CD14-positive monocyte (primary cell): Measurements from ENCODE around the gene IKBIP. TPM values are rescaled to one million over a fixed set of nuclear protein-coding genes. Genes with fewer than 3 reads are reported as not detected.
A peak's percentile ranks its signal among the peaks of the same experiment; 100 is the strongest.

Experiments used
- DNase-seq, 3 donors: peaks; one replicate each; pipeline ENCODE4 v3.0.0-alpha.2; 2011 to 2022
- H2AFZ ChIP-seq: 2 replicates; pipeline ENCODE4 v1.6.0; 2012; ENCODE audit warnings: mild to moderate bottlenecking, low read depth, low read length, inconsistent platforms; ENCODE audit not compliant: insufficient read depth, poor library complexity, severe bottlenecking
- H3K27ac ChIP-seq, 2 donors: 1 replicate in 1 of 2; 2 replicates in 1 of 2; pipeline ENCODE4 v1.5.1; 2012 to 2013; ENCODE audit warnings: low read length in 2 of 2, control low read depth in 1 of 2, inconsistent platforms in 1 of 2, low read depth in 1 of 2, mild to moderate bottlenecking in 1 of 2
- H3K27me3 ChIP-seq, 2 donors: one replicate each; pipeline versions ENCODE4 v1.6.0 to v1.6.1; 2011 to 2013; ENCODE audit warnings: low read length in 2 of 2; ENCODE audit not compliant: control insufficient read depth in 2 of 2, insufficient read depth in 2 of 2
- H3K36me3 ChIP-seq, 2 donors: replicated peaks in 1 of 2; 1 replicate in 1 of 2; 2 replicates in 1 of 2; pipeline versions ENCODE4 v1.5.1 to v1.6.1; 2012 to 2013; ENCODE audit warnings: low read length in 2 of 2, control low read depth in 1 of 2, inconsistent platforms in 1 of 2, mild to moderate bottlenecking in 1 of 2; ENCODE audit not compliant: insufficient read depth in 2 of 2, control insufficient read depth in 1 of 2
- H3K4me1 ChIP-seq, 2 donors: 1 replicate in 1 of 2; 2 replicates in 1 of 2; pipeline versions ENCODE4 v1.5.1 to v1.6.1; 2012 to 2013; ENCODE audit warnings: low read length in 2 of 2, control low read depth in 1 of 2, inconsistent platforms in 1 of 2, mild to moderate bottlenecking in 1 of 2, moderate library complexity in 1 of 2; ENCODE audit not compliant: insufficient read depth in 2 of 2, control insufficient read depth in 1 of 2
- H3K4me2 ChIP-seq: replicated peaks from 2 replicates; pipeline ENCODE3; 2012; ENCODE audit warnings: low read length, moderate library complexity, mild to moderate bottlenecking; ENCODE audit not compliant: poor library complexity, severe bottlenecking; ENCODE audit errors: extremely low read depth
- H3K4me3 ChIP-seq, 3 experiments: fragments of 200-600 bp in 1 of 3; sonication (generic) in 1 of 3; replicated peaks in 1 of 3; 1 replicate in 2 of 3; 2 replicates in 1 of 3; pipeline ENCODE4 v1.5.1; 2011 to 2013; ENCODE audit warnings: low read length in 3 of 3, mild to moderate bottlenecking in 3 of 3, control low read depth in 2 of 3, low read depth in 2 of 3, inconsistent platforms in 1 of 3, moderate library complexity in 1 of 3
- H3K79me2 ChIP-seq: 2 replicates; pipeline ENCODE4 v1.6.0; 2012; ENCODE audit warnings: mild to moderate bottlenecking, control low read depth, inconsistent platforms, low read length, moderate library complexity; ENCODE audit not compliant: insufficient read depth
- H3K9ac ChIP-seq: 2 replicates; pipeline ENCODE4 v1.6.0; 2017; ENCODE audit warnings: low read length, mild to moderate bottlenecking; ENCODE audit not compliant: insufficient read depth, poor library complexity, severe bottlenecking
- H3K9me3 ChIP-seq, 2 donors: replicated peaks in 1 of 2; 1 replicate in 1 of 2; 2 replicates in 1 of 2; pipeline versions ENCODE4 v1.5.1 to v1.6.1; 2012 to 2013; ENCODE audit warnings: low read length in 2 of 2, control low read depth in 1 of 2; ENCODE audit not compliant: control insufficient read depth in 1 of 2, insufficient read depth in 1 of 2
- H4K20me1 ChIP-seq: 2 replicates; pipeline ENCODE4 v1.6.0; 2012; ENCODE audit warnings: mild to moderate bottlenecking, low read length, control low read depth, moderate library complexity; ENCODE audit not compliant: insufficient read depth
- H3K27ac Mint-ChIP-seq, 7 donors: one replicate each; pipeline ENCODE4 v1.8.0; 2020; ENCODE audit warnings: mild to moderate bottlenecking in 7 of 7, mixed read lengths in 7 of 7, moderate library complexity in 6 of 7, inconsistent platforms in 2 of 7
- H3K27me3 Mint-ChIP-seq, 3 donors: one replicate each; pipeline ENCODE4 v1.8.0; 2021 to 2022; ENCODE audit warnings: low read depth in 3 of 3, mild to moderate bottlenecking in 3 of 3, mixed read lengths in 3 of 3, moderate library complexity in 3 of 3, inconsistent platforms in 1 of 3
- H3K36me3 Mint-ChIP-seq, 2 donors: one replicate each; pipeline ENCODE4 v1.8.0; 2020; ENCODE audit warnings: mixed read lengths in 2 of 2, inconsistent platforms in 1 of 2, mild to moderate bottlenecking in 1 of 2
- H3K4me1 Mint-ChIP-seq: one replicate; pipeline ENCODE4 v1.8.0; 2020; ENCODE audit warnings: mild to moderate bottlenecking, mixed read lengths
- H3K4me3 Mint-ChIP-seq, 2 donors: one replicate each; pipeline ENCODE4 v1.8.0; 2020; ENCODE audit warnings: mild to moderate bottlenecking in 2 of 2, mixed read lengths in 2 of 2, moderate library complexity in 1 of 2
- H3K9me3 Mint-ChIP-seq, 7 donors: one replicate each; pipeline ENCODE4 v1.8.0; 2020 to 2022; ENCODE audit warnings: mixed read lengths in 7 of 7, mild to moderate bottlenecking in 6 of 7, moderate library complexity in 6 of 7, inconsistent platforms in 2 of 7
- CTCF ChIP-seq: fragments of 200-600 bp; IDR thresholded peaks from one replicate; pipeline ENCODE4 v1.8.0; 2022; ENCODE audit warnings: antibody characterized with exemption, mild to moderate bottlenecking
- WGBS: methylation state at CpG from one replicate; pipeline ENCODE4 v1.1.5; 2013; ENCODE audit warnings: missing lambda C conversion rate; ENCODE audit not compliant: insufficient coverage; 5-methylcytosine and 5-hydroxymethylcytosine counted together
- intact Hi-C, 2 donors: fragments of 100-400 bp; cut with micrococcal nuclease; formaldehyde crosslinking; loops; one replicate each; pipeline versions ENCODE4 v1.15.0 to v1.15.1; 2023
- polyA plus RNA-seq, 3 donors: library from polyadenylated mRNA; depleted of rRNA in 1 of 3; unstranded in 2 of 3; stranded (reverse) in 1 of 3; fragments of 300-500 nt in 2 of 3; fragments of >200 nt in 1 of 3; fragmentation: Illumina TruSeq in 2 of 3; gene quantifications; 1 replicate in 2 of 3; 2 replicates in 1 of 3; pipeline ENCODE4 v1.2.3, GENCODE V29; 2012 to 2021

Gene IKBIP
- polyA plus RNA-seq, 3 donors, result 4.6 to 22.1 (median 18.4) TPM

GRCh38 chr12:98671459-98671858, 26.9 kb upstream of the IKBIP start:
- H3K4me3 ChIP-seq, result no peak overlapping the region
- H3K9ac ChIP-seq, result no peak overlapping the region
- H3K9me3 ChIP-seq, result no peaks in the 10 kb centered on the region
- H3K27me3 ChIP-seq, result no peaks in the 10 kb centered on the region
- no peaks in the 10 kb centered on the region for H3K4me1 ChIP-seq
- Mint-ChIP-seq H3K27ac (peak overlapping the region in 2 of 7 donors; percentile 15 to 58), H3K4me1 (peaks cover 5% of the 10 kb centered on the region), H3K36me3 (peaks cover 79 to 81% of the 10 kb centered on the region in 2 donors), H3K4me3 (no peak overlapping the region), H3K27me3 (no peaks in the 10 kb centered on the region), H3K9me3 (peaks cover 0 to 2% (median 0%) of the 10 kb centered on the region in 7 donors)
- intact Hi-C loops, result no loop called here
- DNase-seq, result no peak
- no peak overlapping the region for H3K4me2 ChIP-seq
- H4K20me1 ChIP-seq, result peaks cover 98% of the 10 kb centered on the region
- no peak for TF ChIP-seq CTCF
- peaks cover 97% of the 10 kb centered on the region in 2 donors for H3K36me3 ChIP-seq
- peaks cover 72% of the 10 kb centered on the region for H3K79me2 ChIP-seq
- WGBS, result 100% methylated on average over 1 of the region's 7 CpGs
- no peak overlapping the region for H3K27ac ChIP-seq
- no peak overlapping the region for H2AFZ ChIP-seq

- peaks cover 5% of the 10 kb centered on the region for H3K4me1 Mint-ChIP-seq
- H3K9me3 Mint-ChIP-seq, result peaks cover 0 to 2% (median 0%) of the 10 kb centered on the region in 7 donors
- H3K4me1 ChIP-seq, result no peaks in the 10 kb centered on the region
- H3K4me3 ChIP-seq, result no peak overlapping the region
- H3K4me3 Mint-ChIP-seq, result no peak overlapping the region
- no peaks in the 10 kb centered on the region for H3K27me3 ChIP-seq
- H3K27ac ChIP-seq, result peak overlapping the region in 1 of 2 donors; percentile 41
- H4K20me1 ChIP-seq, result peaks cover 97% of the 10 kb centered on the region
- no peaks in the 10 kb centered on the region for H3K27me3 Mint-ChIP-seq
- H3K9ac ChIP-seq, result no peak overlapping the region
- H3K79me2 ChIP-seq, result peaks cover 78% of the 10 kb centered on the region
- no peak overlapping the region for H2AFZ ChIP-seq
- H3K4me2 ChIP-seq, result no peak overlapping the region
- WGBS, result 100% methylated on average over 1 of the region's 3 CpGs
- intact Hi-C loops, result no loop called here
- peak overlapping the region in 2 of 7 donors; percentile 6 to 33 for H3K27ac Mint-ChIP-seq
- H3K36me3 Mint-ChIP-seq, result peaks cover 81 to 88% of the 10 kb centered on the region in 2 donors
- no peaks in the 10 kb centered on the region for H3K9me3 ChIP-seq
- peaks cover 97% of the 10 kb centered on the region in 2 donors for H3K36me3 ChIP-seq
- TF ChIP-seq CTCF, result no peak
- DNase-seq, result no peak
Measured at GRCh38 chr12:98669751-98670150, 25.2 kb upstream of the IKBIP start.
